GM18861 (cell line): ENCODE data around the gene SULT1A2.
"Not testable (repeated sequence)": the region's sequence is repeated elsewhere in the genome, so short reads cannot be mapped to it uniquely, and the experiment has no call there.

Experiments
- ATAC-seq: cut with Tn5 transposase; IDR thresholded peaks from one replicate; pipeline ENCODE4 v1.9.1; 2021; ENCODE audit not compliant: unreplicated experiment

SULT1A2 gene

DNA sequence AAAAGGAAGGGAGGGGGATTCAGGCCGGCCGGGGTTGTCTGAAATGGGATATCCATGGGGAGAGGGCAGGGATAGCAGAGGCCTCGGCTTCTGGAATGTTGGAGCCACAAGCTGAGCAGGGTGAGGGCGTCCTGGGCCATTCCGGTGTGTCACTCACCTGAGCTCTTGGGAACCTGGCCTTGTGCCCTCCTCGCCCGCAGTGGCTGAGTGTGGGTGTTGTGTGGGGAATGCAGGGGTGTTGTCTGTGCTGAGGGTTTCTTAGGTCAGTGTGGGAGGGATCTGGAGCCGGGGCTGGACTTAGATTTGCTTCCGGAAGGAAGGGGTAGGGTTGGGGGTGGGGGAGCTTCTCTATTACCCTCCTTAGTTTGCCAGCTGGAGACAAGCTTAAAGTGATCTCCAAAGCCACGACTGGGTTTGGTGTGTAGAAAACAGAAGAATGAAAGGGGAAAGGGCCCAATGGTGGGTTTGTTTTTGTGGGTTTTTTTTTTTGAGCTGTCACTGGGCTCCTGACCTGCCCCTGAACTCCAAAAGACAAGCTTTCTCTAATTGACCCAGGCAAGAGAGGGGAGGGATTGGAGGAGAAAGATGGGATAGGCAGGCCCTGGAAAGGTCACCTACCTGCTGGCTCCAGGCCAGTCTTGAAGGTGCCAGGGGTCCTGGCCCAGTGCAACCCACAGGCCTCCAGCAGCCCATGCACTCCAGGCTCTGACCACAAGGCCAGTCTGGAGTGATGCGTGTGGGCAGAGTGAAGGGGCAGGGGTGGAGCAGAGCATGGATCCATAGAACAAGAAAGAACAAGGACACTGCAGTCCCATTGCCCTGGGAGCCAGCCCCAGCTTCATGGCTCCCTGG is at the start of gene SULT1A2:
SULT1A2 (minus strand) TSS at position 211 of the 852 bp plus-strand sequence. CDS start 1,120 bp downstream, outside the sequence.
- ATAC-seq, result no peak

DNA sequence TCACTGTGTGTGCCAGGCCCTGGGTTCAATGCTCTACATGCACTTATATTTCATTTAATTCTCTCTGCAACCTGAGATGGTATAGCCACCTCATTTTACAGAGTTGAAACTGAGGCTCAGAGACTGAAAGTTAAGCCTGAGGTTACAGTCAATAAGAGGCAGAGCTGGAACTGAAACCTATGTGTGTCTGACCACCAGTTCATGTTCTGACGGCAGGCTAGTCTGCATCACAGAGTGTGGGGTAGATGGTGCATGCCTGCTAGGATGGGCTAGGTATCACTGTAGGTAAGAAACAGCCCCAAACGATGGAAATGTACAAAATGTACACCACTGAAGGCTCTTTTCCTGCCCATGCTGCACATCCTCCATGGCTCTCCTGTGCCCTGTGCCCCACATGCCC is 43.1 kb upstream of the SULT1A2 start:
- not testable (repeated sequence) for ATAC-seq

DNA sequence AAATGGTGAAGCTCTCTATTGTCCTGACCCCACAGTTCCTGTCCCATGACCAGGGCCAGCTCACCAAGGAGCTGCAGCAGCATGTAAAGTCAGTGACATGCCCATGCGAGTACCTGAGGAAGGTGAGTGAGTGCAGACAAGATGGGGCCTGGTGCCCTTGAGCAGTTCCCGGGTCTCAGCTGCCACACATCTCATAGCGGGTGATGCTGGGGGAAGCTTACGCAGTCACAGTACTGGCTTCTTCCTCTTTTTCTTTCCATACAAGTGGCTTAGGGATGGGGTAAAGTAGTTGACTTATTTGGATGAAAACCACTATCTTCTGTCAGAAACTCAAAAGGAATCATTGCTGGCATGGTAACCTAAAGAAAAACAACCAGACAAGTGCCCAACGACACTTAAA is 41.5 kb upstream of the SULT1A2 start:
- ATAC-seq, result not testable (repeated sequence)

DNA sequence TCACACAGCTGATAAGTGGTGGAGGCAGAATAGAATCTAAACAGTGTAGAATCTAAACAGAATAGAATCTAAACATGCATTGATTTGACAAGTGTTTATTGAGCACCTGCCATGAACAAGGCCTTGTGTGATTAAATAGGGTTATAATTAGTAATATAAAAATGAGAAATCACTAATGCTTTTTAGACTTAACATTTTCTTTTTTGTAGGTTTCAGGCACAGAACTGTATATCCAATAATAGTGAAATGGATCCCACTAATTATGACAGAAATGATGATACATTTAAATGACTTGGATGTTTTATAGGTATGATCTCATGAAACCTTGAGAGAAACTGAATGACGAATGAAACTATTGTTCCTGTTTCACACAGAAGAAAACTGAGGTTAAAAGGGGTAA is 40.9 kb upstream of the SULT1A2 start, which contains the start of gene NPIPB8:
NPIPB8 (plus strand) TSS at position 301 of the 400 bp plus-strand sequence. CDS start 296 bp downstream, outside the sequence.
- not testable (repeated sequence) for ATAC-seq

DNA sequence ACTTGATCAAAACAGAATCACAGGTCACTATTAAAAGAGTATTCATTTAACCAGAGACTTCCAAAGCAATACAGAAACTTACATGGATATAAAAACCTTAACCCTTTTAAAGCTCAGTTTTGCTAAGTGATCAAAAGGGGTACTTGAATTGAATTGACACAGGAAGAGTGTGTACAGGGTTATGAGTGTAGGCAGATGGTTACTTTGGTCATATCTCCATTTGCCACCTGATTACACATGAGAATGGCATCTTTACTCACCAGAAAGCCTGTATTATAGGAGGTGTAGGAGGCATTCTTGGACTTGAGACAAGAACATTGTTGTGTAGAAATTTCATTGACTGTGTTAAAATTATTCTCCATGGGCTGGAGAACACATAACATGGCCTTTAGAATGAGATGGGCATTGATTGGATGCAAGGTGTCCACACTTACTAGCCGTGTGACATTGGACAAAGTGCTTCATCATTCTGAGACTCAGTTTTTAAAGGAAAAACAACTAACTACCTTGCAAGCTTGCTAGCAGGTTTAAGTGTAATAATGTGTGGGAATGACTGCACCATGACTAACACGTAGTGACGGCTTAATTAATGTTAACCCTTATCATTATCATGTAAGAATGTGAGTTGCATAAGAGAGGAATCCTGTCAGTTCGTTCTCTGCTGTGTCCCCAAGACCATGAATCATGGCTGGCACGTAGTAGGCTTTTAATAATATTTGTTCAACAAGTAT is 39.4 kb upstream of the SULT1A2 start:
- ATAC-seq, result not testable (repeated sequence)

DNA sequence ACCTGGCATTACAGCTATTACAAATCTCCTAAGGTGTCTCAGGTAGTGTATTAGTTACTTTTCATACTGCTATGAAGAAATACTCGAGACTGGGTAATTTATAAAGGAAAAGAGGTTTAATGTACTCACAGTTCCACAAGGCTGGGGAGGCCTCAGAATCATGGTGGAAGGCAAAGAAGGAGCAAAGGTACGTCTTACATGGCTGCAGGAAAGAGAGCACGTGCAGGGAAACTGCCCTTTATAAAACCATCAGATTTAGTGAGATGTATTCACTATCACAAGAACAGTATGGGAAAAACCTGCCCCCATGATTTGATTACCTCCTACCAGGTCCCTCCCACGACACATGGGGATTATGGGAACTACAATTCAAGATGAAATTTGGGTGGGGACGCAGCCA is 34.1 kb upstream of the SULT1A2 start:
- ATAC-seq, result not testable (repeated sequence)

DNA sequence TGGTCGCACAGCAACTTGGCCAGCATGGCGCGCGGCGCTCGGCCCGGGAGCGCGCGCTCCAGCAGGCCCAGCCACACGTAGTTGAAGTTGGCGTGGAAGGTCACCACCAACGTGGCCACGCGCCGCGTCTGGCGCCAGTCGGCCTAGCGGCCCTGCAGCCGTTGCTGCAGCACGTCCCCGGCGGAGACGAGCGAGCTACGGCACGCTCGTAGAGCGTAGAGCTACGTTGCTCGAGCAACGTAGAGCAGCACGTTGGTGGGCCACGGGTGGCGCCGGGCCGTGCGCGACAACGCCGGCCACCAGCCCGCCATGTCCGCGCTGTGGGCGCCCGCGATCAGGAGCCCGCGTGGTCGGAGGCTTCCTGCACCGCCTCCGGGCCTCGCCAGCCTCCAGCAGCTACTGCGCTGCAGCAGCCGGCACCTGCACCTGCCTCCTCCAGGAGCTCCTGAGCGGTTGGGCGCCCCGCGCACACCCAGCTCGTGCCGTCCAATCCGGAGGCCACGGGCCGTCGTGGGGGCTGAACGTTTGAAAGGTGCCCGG is 26.4 kb upstream of the SULT1A2 start:
- no peak for ATAC-seq

DNA sequence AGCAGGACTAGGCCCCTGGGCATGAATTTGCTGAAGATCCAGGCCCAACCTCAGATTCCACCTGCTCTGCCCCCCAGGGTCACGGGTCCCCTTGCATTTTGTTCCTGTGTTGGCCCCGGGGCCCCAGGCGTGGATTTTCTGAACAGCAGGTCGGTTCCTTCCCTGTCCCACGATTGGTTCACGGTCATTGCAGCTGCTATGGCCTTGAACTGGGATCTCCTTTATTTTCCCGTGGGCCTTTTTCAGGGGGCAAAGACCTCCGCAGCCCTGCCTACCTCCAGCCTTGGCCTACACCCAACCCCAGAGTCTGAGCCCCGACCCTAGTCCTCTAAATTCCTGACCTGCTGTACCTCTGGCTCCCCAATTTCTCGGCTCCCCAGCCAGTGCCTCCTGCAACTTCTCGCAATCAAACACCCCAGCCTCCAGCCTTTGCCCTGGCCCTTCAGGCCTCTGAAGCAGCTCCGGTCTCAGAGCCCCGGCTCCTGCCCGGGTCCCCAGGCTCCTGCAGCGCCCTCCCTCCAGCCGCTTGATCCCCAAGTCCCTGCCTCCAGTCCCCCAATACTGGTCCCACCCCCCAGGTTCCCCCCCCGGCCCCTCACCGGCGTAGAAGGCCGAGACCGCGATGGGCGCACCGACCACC is 25.8 kb upstream of the SULT1A2 start:
- not testable (repeated sequence) for ATAC-seq

DNA sequence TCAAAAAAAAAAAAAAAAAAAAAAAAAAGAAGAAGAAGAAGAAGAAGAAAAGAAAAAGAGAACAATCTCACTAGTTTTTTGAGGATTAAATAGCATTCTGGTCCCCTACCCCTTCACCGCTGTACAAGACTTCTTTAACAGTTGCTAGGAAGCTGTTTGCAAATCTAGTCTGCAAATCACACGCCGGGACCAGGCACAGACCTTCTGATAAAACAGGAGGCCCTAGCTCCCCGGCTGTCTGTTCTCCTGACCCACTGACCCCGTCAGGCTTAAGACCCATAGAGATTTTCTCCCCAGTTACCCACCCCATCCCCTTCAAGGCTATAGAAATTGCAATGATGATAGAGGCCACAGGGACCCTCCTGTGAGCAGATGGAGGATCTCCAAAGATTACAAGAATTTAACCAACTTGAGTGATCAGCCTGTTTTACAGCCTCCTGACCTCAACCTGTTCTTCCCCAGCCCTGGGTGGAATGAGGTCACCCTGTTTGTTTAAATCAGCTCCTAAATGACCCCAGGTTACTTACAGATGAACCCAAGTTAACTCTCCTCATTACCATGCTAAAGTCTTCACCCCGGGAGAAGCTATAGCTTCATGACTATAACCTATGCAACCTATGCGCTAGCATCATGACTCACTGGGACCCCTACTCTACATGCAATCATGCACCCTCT is 24.8 kb upstream of the SULT1A2 start:
- ATAC-seq, result no peak

DNA sequence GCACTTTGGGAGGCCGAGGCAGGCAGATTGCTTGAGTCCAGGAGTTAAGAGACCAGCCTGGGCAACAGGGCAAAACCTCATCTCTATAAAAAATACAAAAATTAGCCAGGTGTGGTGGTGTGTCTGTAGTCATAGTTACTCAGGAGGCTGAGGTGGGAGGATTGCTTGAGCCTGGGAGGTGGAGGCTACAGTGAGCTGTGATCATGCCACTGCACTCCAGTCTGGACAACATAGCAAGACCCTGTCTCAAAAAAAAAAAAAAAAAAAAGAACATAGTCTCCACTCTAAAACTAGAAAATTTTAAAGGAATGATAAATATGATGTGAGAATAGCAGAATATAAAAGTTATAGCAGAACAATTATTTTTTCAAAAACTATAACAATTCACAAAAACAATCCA is 23.5 kb upstream of the SULT1A2 start:
- not testable (repeated sequence) for ATAC-seq

DNA sequence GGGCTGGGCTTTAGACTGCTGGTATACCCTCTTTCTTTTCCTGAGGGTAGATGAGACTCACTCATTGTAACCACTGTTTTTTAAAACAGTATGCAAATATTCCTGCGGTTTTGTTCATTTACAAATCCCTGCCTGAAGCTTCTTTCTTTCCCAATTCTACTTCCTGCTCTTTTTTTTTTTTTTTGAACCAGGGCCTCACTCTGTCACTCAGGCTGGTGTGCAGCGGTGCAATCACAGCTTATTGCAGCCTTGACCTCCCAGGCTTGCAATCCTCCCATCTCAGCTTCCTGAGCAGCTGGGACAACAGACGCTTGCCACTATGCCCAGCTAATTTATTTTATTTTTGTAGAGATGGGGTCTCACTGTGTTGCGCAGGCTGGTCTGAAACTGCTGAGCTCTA is 21.0 kb upstream of the SULT1A2 start:
- no peak for ATAC-seq

DNA sequence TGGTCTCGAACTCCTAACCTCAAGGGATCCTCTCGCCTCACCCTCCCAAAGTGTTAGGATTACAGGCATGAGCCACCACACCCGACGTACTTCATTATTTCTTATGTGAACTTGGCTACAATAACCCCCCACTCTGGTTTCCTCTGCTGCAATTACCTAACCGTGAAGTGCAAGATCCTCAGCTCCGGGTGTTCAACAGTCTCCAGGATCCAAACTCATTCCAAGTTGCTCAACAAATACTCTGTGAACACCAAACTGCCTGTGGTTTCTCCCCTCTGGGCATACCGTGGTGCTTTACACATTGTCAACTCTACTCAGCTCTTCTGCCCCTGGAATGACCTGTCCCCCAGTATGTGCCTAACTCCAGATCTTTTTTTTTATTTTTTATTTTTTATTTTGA is 19.8 kb upstream of the SULT1A2 start:
- ATAC-seq, result no peak

DNA sequence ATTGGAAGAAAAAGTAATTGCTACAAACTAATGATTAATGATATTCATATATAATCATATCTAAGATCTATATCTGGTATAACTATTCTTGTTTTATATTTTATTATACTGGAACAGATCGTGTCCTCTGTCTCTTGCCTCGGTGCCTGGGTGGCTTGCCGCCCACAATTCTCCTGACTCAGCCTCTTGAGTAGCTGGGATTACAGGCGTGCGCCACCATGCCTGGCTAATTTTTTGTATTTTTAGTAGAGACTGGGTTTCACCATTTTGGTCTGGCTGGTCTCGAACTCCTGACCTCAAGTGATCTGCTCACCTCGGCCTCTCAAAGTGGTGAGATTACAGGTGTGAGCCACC is 19.4 kb upstream of the SULT1A2 start:
- not testable (repeated sequence) for ATAC-seq

DNA sequence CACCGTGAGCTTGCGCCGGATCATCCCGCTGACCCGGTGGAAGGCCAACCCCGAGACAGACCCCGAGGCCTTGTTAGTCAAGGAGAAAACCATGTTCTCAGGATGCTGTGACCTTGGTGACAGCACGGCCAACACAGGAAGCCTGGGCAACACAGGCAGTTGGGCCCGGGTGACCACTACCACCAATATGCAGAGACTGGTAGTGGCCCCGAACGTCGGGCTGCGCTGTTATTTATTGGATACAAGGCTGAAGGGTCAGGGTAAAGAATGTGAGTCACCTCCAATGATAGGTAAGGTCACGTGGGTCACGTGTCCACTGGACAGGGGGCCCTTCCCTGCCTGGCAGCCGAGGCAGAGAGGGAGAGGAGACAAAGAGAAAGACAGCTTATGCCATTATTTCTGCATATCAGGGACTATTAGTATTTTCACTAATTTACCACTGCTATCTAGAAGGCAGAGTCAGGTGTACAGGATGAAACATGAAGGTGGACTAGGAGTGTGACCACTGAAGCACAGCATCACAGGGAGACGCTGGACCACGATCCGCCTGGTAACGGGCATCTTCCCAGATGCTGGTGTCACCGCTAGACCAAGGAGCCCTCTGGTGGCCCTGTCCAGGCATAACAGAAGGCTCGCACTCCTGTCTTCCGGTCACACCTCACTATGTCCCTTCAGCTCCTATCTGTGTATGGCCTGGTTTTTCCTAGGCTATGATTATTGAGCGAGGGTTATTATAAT is 18.8 kb upstream of the SULT1A2 start:
- not testable (repeated sequence) for ATAC-seq

DNA sequence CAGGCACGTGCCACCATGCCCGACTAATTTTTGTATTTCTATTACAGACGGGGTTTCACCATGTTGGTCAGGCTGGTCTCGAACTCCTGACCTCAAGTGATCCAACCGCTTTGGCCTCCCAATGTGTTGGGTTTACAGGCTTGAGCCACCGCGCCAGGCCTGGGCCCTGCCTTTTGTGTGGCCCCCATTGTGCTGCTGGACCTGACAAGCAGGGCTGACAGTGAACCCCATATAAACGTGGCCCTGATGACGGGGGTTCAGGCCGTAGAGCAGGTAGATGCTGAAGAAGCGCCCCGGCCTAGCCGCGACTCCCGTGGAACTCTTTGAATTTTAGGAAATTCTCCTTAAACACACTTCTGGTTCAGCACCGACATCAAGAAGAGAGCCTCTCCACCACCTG is 17.7 kb upstream of the SULT1A2 start:
- ATAC-seq, result not testable (repeated sequence)

DNA sequence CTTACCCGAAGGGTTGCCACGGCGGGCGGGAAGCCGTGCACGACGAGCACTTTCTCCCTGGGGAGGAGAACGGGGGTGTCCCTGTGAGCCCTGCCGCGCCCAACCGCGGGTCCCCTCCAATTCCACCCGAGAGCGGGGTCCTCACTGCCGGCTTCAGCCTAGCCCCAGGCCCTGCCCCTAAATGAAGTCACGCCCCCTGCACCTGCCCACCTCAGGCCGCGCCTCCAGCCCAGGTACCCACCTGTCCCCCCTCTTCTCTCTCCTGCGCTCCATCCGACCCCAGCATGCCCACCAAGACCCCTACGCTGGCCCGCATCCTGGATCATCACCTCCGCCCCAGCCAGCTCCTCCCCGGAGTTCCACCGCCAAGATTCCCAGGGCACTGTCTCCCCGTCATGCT is 17.1 kb upstream of the SULT1A2 start:
- not testable (repeated sequence) for ATAC-seq

DNA sequence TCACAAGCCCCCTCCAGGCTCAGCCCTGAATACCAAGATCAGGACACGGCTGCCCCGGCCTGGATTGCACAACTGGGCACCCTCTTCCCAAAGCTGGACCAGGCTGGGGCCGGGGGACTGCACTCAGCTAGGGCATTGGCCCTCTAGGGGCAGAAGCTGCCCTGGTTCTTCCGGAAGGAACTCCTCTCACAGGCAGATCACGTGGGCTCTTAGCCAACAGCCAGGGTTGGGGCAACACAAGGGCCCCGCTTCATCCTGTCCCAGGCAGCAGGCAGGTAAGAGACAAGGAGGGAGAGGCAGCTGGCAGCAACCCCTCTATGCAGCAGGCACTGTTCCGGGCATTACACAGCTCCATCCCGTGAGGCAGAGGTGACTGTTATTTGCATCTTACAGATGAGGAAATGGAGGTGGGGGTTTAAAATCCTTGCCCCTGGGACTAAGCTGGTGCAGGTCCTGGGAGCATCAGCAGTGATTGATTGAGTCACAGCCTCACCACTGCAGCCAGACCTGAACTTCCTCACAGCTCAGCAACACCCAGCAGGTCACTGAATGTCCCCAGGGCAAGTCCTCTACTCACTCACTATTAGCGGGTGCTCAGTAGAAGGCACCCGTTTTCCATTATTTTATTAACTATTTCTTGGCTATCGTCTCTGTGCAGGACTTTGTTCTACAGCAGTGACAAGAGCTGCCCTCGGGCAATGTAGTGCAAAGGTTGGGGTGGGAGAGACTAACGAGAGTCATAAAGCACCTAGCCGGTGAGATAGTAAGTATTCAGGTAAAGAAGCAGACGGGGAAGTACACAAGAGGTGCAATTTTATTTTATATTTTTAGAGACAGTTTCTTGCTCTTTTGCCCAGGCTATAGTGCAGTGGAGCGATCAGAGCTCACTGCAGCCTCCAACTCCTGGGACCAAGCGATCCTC is 15.8 kb upstream of the SULT1A2 start:
- peak; percentile 87 for ATAC-seq

DNA sequence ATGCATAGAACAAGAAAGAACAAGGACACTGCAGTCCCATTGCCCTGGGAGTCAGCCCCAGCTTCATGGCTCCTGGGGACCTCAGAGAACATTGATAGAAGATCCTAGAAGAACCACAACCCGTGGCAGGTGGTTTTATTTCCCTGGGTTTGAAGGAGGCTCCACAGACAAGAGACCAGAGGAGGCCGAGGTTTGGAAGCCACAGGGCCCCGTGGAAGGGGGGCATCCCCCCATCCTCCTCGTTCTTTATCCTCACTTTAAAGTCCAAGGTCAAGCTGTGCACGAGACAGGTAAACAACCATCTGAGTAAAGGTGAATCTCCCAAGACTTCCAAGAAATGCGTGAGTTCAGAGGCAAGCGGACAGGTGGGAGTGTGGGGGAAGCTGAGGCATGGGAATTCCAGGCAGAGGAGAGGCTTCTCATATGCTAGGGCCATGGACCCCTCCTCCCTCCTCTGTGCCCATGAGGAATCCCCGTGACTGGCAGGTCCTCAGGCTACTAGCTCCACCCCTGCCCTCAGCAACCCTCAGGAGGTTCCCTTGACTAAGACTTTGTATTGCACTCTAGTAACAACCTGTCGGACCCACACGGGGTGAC is 13.8 kb upstream of the SULT1A2 start:
- no peak for ATAC-seq
